A549 (cell line): ENCODE measurements around the gene PITPNB. TPM values are rescaled to one million over a fixed set of nuclear protein-coding genes. Genes with fewer than 3 reads are reported as not detected.

Experiments used
- ATAC-seq, 2 experiments: fragments of 200-7000 bp in 1 of 2; fragments of >200 bp in 1 of 2; cut with Nextera tagmentation in 1 of 2; cut with Tn5 transposase in 1 of 2; 3 replicates each; pipeline versions ENCODE4 v1.8.0 to v1.9.1; 2018 to 2020; ENCODE audit warnings: mild to moderate bottlenecking in 1 of 2, moderate library complexity in 1 of 2
- CTCF ChIA-PET: fragments of 300-600 bp; sonication (Branson Sonifier 250); formaldehyde crosslinking; extraction: SDS; loops from one replicate; lab custom pipeline; 2021; ENCODE audit warnings: antibody characterized with exemption, inconsistent platforms; lab: Yijun Ruan, JAX
- POLR2A ChIA-PET: fragments of 350-600 bp; formaldehyde crosslinking; extraction: SDS; loops from one replicate; lab custom pipeline; 2021; ENCODE audit warnings: antibody characterized with exemption, inconsistent platforms; lab: Yijun Ruan, JAX
- DNase-seq, 2 experiments: peaks; one replicate each; pipeline versions ENCODE4 v3.0.0 to v3.0.0-alpha.2; 2011 to 2016; ENCODE audit warnings: low read depth in 1 of 2, low spot score in 1 of 2
- FAIRE-seq: peaks from 2 replicates; lab custom pipeline; 2011; peaks lifted over from hg19 to GRCh38; lab: Jason Lieb, UNC
- H3K27ac ChIP-seq, 2 experiments: fragments of >200 bp; sonication (Bioruptor Twin); formaldehyde crosslinking; 3 replicates each; pipeline ENCODE4 v1.5.1; 2016 to 2017
- H3K4me1 ChIP-seq: fragments of >200 bp; sonication (Bioruptor Twin); formaldehyde crosslinking; 3 replicates; pipeline ENCODE4 v1.6.1; 2016
- H3K4me2 ChIP-seq: fragments of >200 bp; sonication (Bioruptor Twin); formaldehyde crosslinking; 3 replicates; pipeline ENCODE4 v1.6.1; 2016
- H3K4me3 ChIP-seq: fragments of >200 bp; sonication (Bioruptor Twin); formaldehyde crosslinking; 3 replicates; pipeline ENCODE4 v1.5.1; 2016
- H3K9me3 ChIP-seq: fragments of >200 bp; sonication (Bioruptor Twin); formaldehyde crosslinking; 3 replicates; pipeline ENCODE4 v1.6.1; 2016
- ATOH8 ChIP-seq: fragments of 250-450 bp; sonication (Bioruptor Pico); IDR thresholded peaks from 2 replicates; pipeline ENCODE4 v1.5.0; 2020; ENCODE audit warnings: low read depth, mild to moderate bottlenecking, moderate library complexity
- BCL3 ChIP-seq: fragments of >200 bp; sonication (Bioruptor Twin); formaldehyde crosslinking; IDR thresholded peaks from 3 replicates; pipeline ENCODE4 v1.6.1; 2016
- CEBPB ChIP-seq, 2 experiments: fragments of >200 bp in 1 of 2; sonication (Bioruptor Twin) in 1 of 2; formaldehyde crosslinking in 1 of 2; IDR thresholded peaks; 2 replicates each; pipeline ENCODE4 v1.6.1; 2012 to 2016
- CHD2 ChIP-seq: fragments of 150-350 bp; IDR thresholded peaks from 2 replicates; pipeline ENCODE4 v1.6.1; 2014; ENCODE audit warnings: low read length; ENCODE audit not compliant: partially characterized antibody
- CTCF ChIP-seq: fragments of >200 bp; sonication (Bioruptor Twin); formaldehyde crosslinking; IDR thresholded peaks from 3 replicates; pipeline ENCODE4 v1.5.1; 2016
- E2F6 ChIP-seq: IDR thresholded peaks from 2 replicates; pipeline ENCODE4 v1.6.1; 2012; ENCODE audit warnings: low read depth, borderline replicate concordance
- EHMT2 ChIP-seq: fragments of 200-600 bp; sonication (generic); IDR thresholded peaks from 2 replicates; pipeline ENCODE4 v1.6.1; 2016; ENCODE audit warnings: antibody characterized with exemption, low read depth, mild to moderate bottlenecking, moderate library complexity
- ESRRA ChIP-seq: fragments of 150-350 bp; IDR thresholded peaks from 2 replicates; pipeline ENCODE4 v1.6.1; 2014; ENCODE audit warnings: mild to moderate bottlenecking, low read length, borderline replicate concordance
- FOSL2 ChIP-seq, 2 experiments: fragments of 450-650 bp in 1 of 2; fragments of >200 bp in 1 of 2; sonication (Bioruptor Twin) in 1 of 2; formaldehyde crosslinking; IDR thresholded peaks; 2 replicates each; pipeline versions ENCODE4 v1.5.0 to v1.6.1; 2016 to 2020; ENCODE audit warnings: mild to moderate bottlenecking in 1 of 2, moderate library complexity in 1 of 2
- GATA3 ChIP-seq: IDR thresholded peaks from 2 replicates; pipeline ENCODE4 v1.6.1; 2012; ENCODE audit warnings: borderline replicate concordance
- HMGXB4 ChIP-seq: fragments of 250-450 bp; sonication (Bioruptor Pico); IDR thresholded peaks from 2 replicates; pipeline ENCODE4 v1.5.0; 2021; ENCODE audit warnings: mild to moderate bottlenecking, moderate library complexity, borderline replicate concordance
- HOXA7 ChIP-seq: fragments of 250-450 bp; sonication (Bioruptor Pico); IDR thresholded peaks from 2 replicates; pipeline ENCODE4 v1.5.0; 2020; ENCODE audit warnings: mild to moderate bottlenecking, moderate library complexity
- HOXB13 ChIP-seq: fragments of 250-450 bp; sonication (Bioruptor Pico); IDR thresholded peaks from 2 replicates; pipeline ENCODE4 v1.5.0; 2020; ENCODE audit warnings: low read depth, mild to moderate bottlenecking, moderate library complexity
- KDM5A ChIP-seq: fragments of 200-600 bp; sonication (generic); IDR thresholded peaks from 2 replicates; pipeline ENCODE4 v1.6.1; 2016; ENCODE audit warnings: antibody characterized with exemption, mild to moderate bottlenecking
- MAFK ChIP-seq: fragments of 450-650 bp; IDR thresholded peaks from 2 replicates; pipeline ENCODE4 v1.6.1; 2014; ENCODE audit not compliant: partially characterized antibody
- MAX ChIP-seq: IDR thresholded peaks from 2 replicates; pipeline ENCODE4 v1.6.1; 2012
- MAZ ChIP-seq: fragments of 150-350 bp; IDR thresholded peaks from 2 replicates; pipeline ENCODE4 v1.6.1; 2014; ENCODE audit warnings: antibody characterized with exemption, low read depth, low read length, borderline replicate concordance
- NR3C1 ChIP-seq: fragments of >200 bp; sonication (Bioruptor Twin); formaldehyde crosslinking; IDR thresholded peaks from 3 replicates; pipeline ENCODE4 v1.6.1; 2017
- PBX3 ChIP-seq: IDR thresholded peaks from 2 replicates; pipeline ENCODE4 v1.6.1; 2012
- POLR2AphosphoS2 ChIP-seq: conservative IDR thresholded peaks from 2 replicates; pipeline ENCODE4 v1.6.1; 2012; ENCODE audit warnings: low read length, improper control_type of control experiment, inconsistent platforms
- RARB ChIP-seq: fragments of 250-450 bp; sonication (Bioruptor Pico); IDR thresholded peaks from 2 replicates; pipeline ENCODE4 v1.8.0; 2021; ENCODE audit warnings: mild to moderate bottlenecking, moderate library complexity
- SMC3 ChIP-seq: fragments of >200 bp; sonication (Bioruptor Twin); formaldehyde crosslinking; IDR thresholded peaks from 3 replicates; pipeline ENCODE4 v1.6.1; 2018; ENCODE audit warnings: inconsistent platforms
- TFCP2L1 ChIP-seq: fragments of 250-450 bp; sonication (Bioruptor Pico); IDR thresholded peaks from 2 replicates; pipeline ENCODE4 v1.5.0; 2021; ENCODE audit warnings: mild to moderate bottlenecking
- ZSCAN20 ChIP-seq: fragments of 250-450 bp; sonication (Bioruptor Pico); IDR thresholded peaks from 2 replicates; pipeline ENCODE4 v1.8.0; 2022; ENCODE audit warnings: mild to moderate bottlenecking, moderate library complexity
- WGBS: methylation state at CpG from one replicate; pipeline ENCODE4 v1.1.6; 2017; ENCODE audit errors: missing lambda C conversion rate; 5-methylcytosine and 5-hydroxymethylcytosine counted together
- polyA plus RNA-seq, 4 experiments: library from polyadenylated mRNA; depleted of rRNA in 3 of 4; stranded (reverse); fragments of >200 nt; fragmentation: RNase III in 1 of 4; extraction: RNeasy Plus Mini Kit Qiagen cat#74134 plus additional on column Dnase treatment in 1 of 4; gene quantifications; 2 replicates in 3 of 4; 3 replicates in 1 of 4; pipeline ENCODE4 v1.2.3, GENCODE V29; 2011 to 2017

The PITPNB gene
- polyA plus RNA-seq, 2 of the 4 experiments (the other 2 are of a cell fraction): 45.8 to 52.1 TPM

GRCh38 chr22:27856386-27856785 is 62.7 kb downstream of the PITPNB start:
- no peak for DNase-seq
- FAIRE-seq: no peak
- WGBS: 94% methylated on average over 3 of the region's 4 CpGs
- no peak for ATAC-seq
- Histone ChIP-seq H3K4me2 (no peak overlapping the region), H3K4me1 (peaks cover 21% of the 10 kb centered on the region), H3K27ac (no peak overlapping the region), H3K9me3 (no peaks in the 10 kb centered on the region), H3K4me3 (no peak overlapping the region)
- ChIA-PET POLR2A (no interaction called here), CTCF (no interaction called here)
- no peak for TF ChIP-seq NR3C1
- TF ChIP-seq KDM5A: no peak
- no peak for TF ChIP-seq EHMT2
- TF ChIP-seq, all 56 proteins: peak for 0

- FAIRE-seq (no peak), ATAC-seq (no peak), DNase-seq (no peak)
- H3K4me2 ChIP-seq: no peak overlapping the region
- ChIA-PET POLR2A (no interaction called here), CTCF (interaction anchor here (0.5 to 1.2 kb wide), 2 partner anchors 9 to 1191 kb away, joined by 3 to 4 read pairs; no protein-coding TSS in a partner anchor)
- no peaks in the 10 kb centered on the region for H3K9me3 ChIP-seq
- 84% methylated on average over 6 of the region's 6 CpGs for WGBS
- no peak for TF ChIP-seq POLR2AphosphoS2
- TF ChIP-seq GATA3: no peak
- TF ChIP-seq E2F6: no peak
- TF ChIP-seq EHMT2: no peak
- no peak for TF ChIP-seq ATOH8 (CRISPR knock-in tag)
- TF ChIP-seq HOXA7 (CRISPR knock-in tag): no peak
- no peak for TF ChIP-seq CTCF
- TF ChIP-seq FOSL2 (IDR thresholded peaks at IDR 0.05): no peak
- TF ChIP-seq FOSL2 (CRISPR knock-in tag; IDR thresholded peaks at IDR 0.05): no peak
- TF ChIP-seq TFCP2L1: no peak
- no peak for TF ChIP-seq ZSCAN20 (CRISPR knock-in tag)
- no peak for TF ChIP-seq NR3C1
- no peak for TF ChIP-seq RARB (CRISPR knock-in tag)
- H3K27ac ChIP-seq: no peak overlapping the region
- H3K4me3 ChIP-seq: no peak overlapping the region
- H3K4me1 ChIP-seq: peaks cover under 1% of the 10 kb centered on the region; the same call in 1 of the 3 replicates
Observed at GRCh38 chr22:27853424-27853823, 65.6 kb downstream of the PITPNB start.

GRCh38 chr22:27851974-27852746 is 66.9 kb downstream of the PITPNB start:
- POLR2A ChIA-PET: no interaction called here
- no peak for ATAC-seq
- 84% methylated on average over 7 of the region's 7 CpGs for WGBS
- TF ChIP-seq MAZ (no peak), HOXB13 (CRISPR knock-in tag) (no peak), MAX (no peak), E2F6 (no peak), PBX3 (no peak), HMGXB4 (CRISPR knock-in tag) (no peak), CEBPB (IDR thresholded peaks at IDR 0.05) (no peak), SMC3 (no peak), ESRRA (no peak), MAFK (no peak), BCL3 (no peak), CHD2 (no peak)

More at GRCh38 chr22:27851974-27852746, 66.9 kb downstream of the PITPNB start:
- no peaks in the 10 kb centered on the region for H3K9me3 ChIP-seq
- H3K4me1 ChIP-seq: no peaks in the 10 kb centered on the region
- no peak for DNase-seq
- no peak overlapping the region for H3K27ac ChIP-seq
- no peak for FAIRE-seq
- CTCF ChIA-PET: interaction anchor here (1.2 kb wide), 1 partner anchor 10 kb away, joined by 4 read pairs; no protein-coding TSS in a partner anchor
- H3K4me3 ChIP-seq: no peak overlapping the region
- H3K4me2 ChIP-seq: no peak overlapping the region
